Prostate gland (tissue), 2 donors: Measurements from ENCODE around the gene PLEKHO1. TPM values are rescaled to one million over a fixed set of nuclear protein-coding genes. Genes with fewer than 3 reads are reported as not detected.

ENCODE experiments used
- DNase-seq: peaks from one replicate; pipeline ENCODE4 v3.0.0-alpha.2; 2019; ENCODE audit warnings: low spot score
- H3K27ac ChIP-seq, 2 donors: fragments of 200-600 bp; sonication (generic); 2 replicates each; pipeline ENCODE4 v1.5.1; 2017 to 2019
- H3K27me3 ChIP-seq: fragments of 200-600 bp; sonication (generic); replicated peaks from 2 replicates; pipeline ENCODE4 v1.5.1; 2019; ENCODE audit not compliant: insufficient read depth
- H3K36me3 ChIP-seq, 2 donors: fragments of 200-600 bp; sonication (generic); 1 replicate in 1 of 2; 2 replicates in 1 of 2; pipeline versions ENCODE4 v1.5.1 to v1.8.1; 2017 to 2019
- H3K4me1 ChIP-seq: fragments of 200-600 bp; sonication (generic); replicated peaks from 2 replicates; pipeline ENCODE4 v1.5.1; 2019
- H3K4me3 ChIP-seq, 2 donors: fragments of 200-600 bp; sonication (generic); 2 replicates each; pipeline ENCODE4 v1.5.1; 2017 to 2019
- H3K9me3 ChIP-seq: fragments of 200-600 bp; sonication (generic); 2 replicates; pipeline ENCODE4 v1.5.1; 2017
- CTCF ChIP-seq, 4 experiments: fragments of 200-600 bp in 2 of 4; fragments of 450-650 bp in 2 of 4; sonication (generic) in 2 of 4; IDR thresholded peaks; 1 replicate in 3 of 4; 2 replicates in 1 of 4; pipeline ENCODE4 v1.5.1; 2016 to 2019; ENCODE audit warnings: antibody characterized with exemption in 4 of 4, mild to moderate bottlenecking in 2 of 4, moderate library complexity in 2 of 4
- POLR2A ChIP-seq: fragments of 450-650 bp; IDR thresholded peaks from one replicate; pipeline ENCODE4 v1.6.1; 2016; ENCODE audit warnings: antibody characterized with exemption, mild to moderate bottlenecking
- POLR2AphosphoS5 ChIP-seq: sonication (generic); formaldehyde crosslinking; IDR thresholded peaks from one replicate; pipeline ENCODE4 v1.6.1; 2017; ENCODE audit warnings: antibody characterized with exemption
- WGBS: methylation state at CpG from one replicate; pipeline ENCODE4 v1.1.5; 2018; 5-methylcytosine and 5-hydroxymethylcytosine counted together
- intact Hi-C: fragments of 100-400 bp; cut with DNase I; formaldehyde crosslinking; loops from one replicate; pipeline ENCODE4 v1.14.2; 2022
- total RNA-seq, 2 donors: library from RNA; depleted of rRNA; stranded (reverse); fragments of >200 nt; gene quantifications; one replicate each; pipeline ENCODE4 v1.1.0, GENCODE V29; 2016

The PLEKHO1 gene
- total RNA-seq, result 10 to 100 TPM; 33.1 to 75.0 TPM

GRCh38 chr1:150149271-150150132 lies at the start of gene PLEKHO1:
Gene PLEKHO1, plus strand, starts transcription at chr1:150149916. Its CDS starts 342 bp downstream, at chr1:150150258.
- TF ChIP-seq POLR2A, result peak; percentile 71
- no peak for TF ChIP-seq CTCF (IDR thresholded peaks at IDR 0.05)
- peak; percentile 33 for TF ChIP-seq POLR2AphosphoS5
- DNase-seq, result peak; percentile 73
- H3K36me3 ChIP-seq, result no peaks in the 10 kb centered on the region
- no peaks in the 10 kb centered on the region for H3K27me3 ChIP-seq
- peak within 1 kb of the TSS; percentile 84 to 87 for H3K27ac ChIP-seq
- intact Hi-C loops, result loop anchor here (5.0 kb wide), 1 partner anchor 82 kb away; the partner anchor contains the start of gene VPS45
- no peaks in the 10 kb centered on the region for H3K9me3 ChIP-seq
- peak within 1 kb of the TSS; percentile 66 to 78 for H3K4me3 ChIP-seq
- no peaks in the 10 kb centered on the region for H3K4me1 ChIP-seq
- WGBS, result 1% methylated on average over 80 of the region's 89 CpGs

GRCh38 chr1:150102986-150103385 lies 46.7 kb upstream of the PLEKHO1 start:
- WGBS, result 35% methylated on average over 1 of the region's 1 CpG
- Histone ChIP-seq H3K27me3 (no peaks in the 10 kb centered on the region), H3K9me3 (no peaks in the 10 kb centered on the region), H3K36me3 (no peaks in the 10 kb centered on the region), H3K4me3 (no peak overlapping the region), H3K27ac (no peak overlapping the region), H3K4me1 (no peaks in the 10 kb centered on the region)
- DNase-seq, result no peak
- TF ChIP-seq CTCF (IDR thresholded peaks at IDR 0.05) (no peak), POLR2A (no peak), POLR2AphosphoS5 (no peak)
- intact Hi-C loops, result no loop called here

- no peak overlapping the region for H3K4me3 ChIP-seq
- 61% methylated on average over 7 of the region's 7 CpGs for WGBS
- intact Hi-C loops, result no loop called here
- no peaks in the 10 kb centered on the region for H3K36me3 ChIP-seq
- no peak overlapping the region for H3K27ac ChIP-seq
- no peaks in the 10 kb centered on the region for H3K27me3 ChIP-seq
- no peaks in the 10 kb centered on the region for H3K9me3 ChIP-seq
- H3K4me1 ChIP-seq, result no peaks in the 10 kb centered on the region
- no peak for DNase-seq
- TF ChIP-seq POLR2AphosphoS5 (no peak), POLR2A (no peak), CTCF (IDR thresholded peaks at IDR 0.05) (no peak)
Observed at GRCh38 chr1:150106341-150106740, 43.4 kb upstream of the PLEKHO1 start.

GRCh38 chr1:150109586-150109985 lies 40.1 kb upstream of the PLEKHO1 start:
- no peak overlapping the region for H3K27ac ChIP-seq
- H3K9me3 ChIP-seq, result no peaks in the 10 kb centered on the region
- 87% methylated on average over 3 of the region's 3 CpGs for WGBS
- H3K4me3 ChIP-seq, result no peak overlapping the region
- no peaks in the 10 kb centered on the region for H3K27me3 ChIP-seq
- intact Hi-C loops, result no loop called here
- no peaks in the 10 kb centered on the region for H3K36me3 ChIP-seq
- no peaks in the 10 kb centered on the region for H3K4me1 ChIP-seq
- TF ChIP-seq POLR2AphosphoS5 (no peak), POLR2A (no peak), CTCF (IDR thresholded peaks at IDR 0.05) (no peak)
- DNase-seq, result no peak

- TF ChIP-seq CTCF (IDR thresholded peaks at IDR 0.05) (no peak), POLR2A (no peak), POLR2AphosphoS5 (no peak)
- H3K27me3 ChIP-seq, result no peaks in the 10 kb centered on the region
- H3K4me1 ChIP-seq, result no peaks in the 10 kb centered on the region
- no peak overlapping the region for H3K27ac ChIP-seq
- H3K4me3 ChIP-seq, result no peak overlapping the region
- no peaks in the 10 kb centered on the region for H3K9me3 ChIP-seq
- no peaks in the 10 kb centered on the region for H3K36me3 ChIP-seq
- no peak for DNase-seq
- WGBS, result 82% methylated on average over 2 of the region's 2 CpGs
- intact Hi-C loops, result no loop called here
Observed at GRCh38 chr1:150110116-150110515, 39.6 kb upstream of the PLEKHO1 start.
